ENCODE measurements around the gene APBB2.

DNA sequence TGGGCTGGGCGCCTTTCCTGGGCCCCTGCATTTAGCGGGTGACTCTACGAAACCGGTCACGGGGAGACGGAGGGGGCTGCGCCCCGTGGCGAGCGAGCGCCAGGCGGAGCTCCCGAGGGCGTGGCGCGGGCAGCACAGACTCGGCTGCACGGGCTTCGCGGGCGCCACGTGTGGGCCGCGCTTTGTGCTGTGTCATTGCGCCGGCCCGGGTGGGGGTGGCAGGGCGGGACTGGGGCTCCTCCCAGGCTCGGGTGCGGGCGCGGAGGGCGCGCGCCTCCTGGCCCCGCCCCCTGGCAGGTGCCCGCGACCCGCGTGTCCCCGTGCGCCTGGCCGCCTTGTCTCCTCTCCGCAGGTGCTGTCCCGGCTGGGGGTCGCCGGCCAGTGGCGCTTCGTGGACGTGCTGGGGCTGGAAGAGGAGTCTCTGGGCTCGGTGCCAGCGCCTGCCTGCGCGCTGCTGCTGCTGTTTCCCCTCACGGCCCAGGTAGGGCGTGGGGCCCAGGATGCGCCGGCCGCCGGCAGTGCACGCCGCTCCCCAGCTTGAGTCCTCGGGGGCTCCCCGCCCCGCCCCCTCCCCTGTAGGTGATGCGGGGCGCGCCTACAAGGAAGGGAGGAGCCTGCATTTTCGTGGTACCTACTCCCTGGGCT lies 43.0 kb upstream of the APBB2 start:
- TF ChIP-seq POLR2A (IDR thresholded peaks at IDR 0.05; ENCODE audit: low read depth) (no peak), EP300 (IDR thresholded peaks at IDR 0.05) (no peak)
- TF ChIP-seq, protein P1, sequence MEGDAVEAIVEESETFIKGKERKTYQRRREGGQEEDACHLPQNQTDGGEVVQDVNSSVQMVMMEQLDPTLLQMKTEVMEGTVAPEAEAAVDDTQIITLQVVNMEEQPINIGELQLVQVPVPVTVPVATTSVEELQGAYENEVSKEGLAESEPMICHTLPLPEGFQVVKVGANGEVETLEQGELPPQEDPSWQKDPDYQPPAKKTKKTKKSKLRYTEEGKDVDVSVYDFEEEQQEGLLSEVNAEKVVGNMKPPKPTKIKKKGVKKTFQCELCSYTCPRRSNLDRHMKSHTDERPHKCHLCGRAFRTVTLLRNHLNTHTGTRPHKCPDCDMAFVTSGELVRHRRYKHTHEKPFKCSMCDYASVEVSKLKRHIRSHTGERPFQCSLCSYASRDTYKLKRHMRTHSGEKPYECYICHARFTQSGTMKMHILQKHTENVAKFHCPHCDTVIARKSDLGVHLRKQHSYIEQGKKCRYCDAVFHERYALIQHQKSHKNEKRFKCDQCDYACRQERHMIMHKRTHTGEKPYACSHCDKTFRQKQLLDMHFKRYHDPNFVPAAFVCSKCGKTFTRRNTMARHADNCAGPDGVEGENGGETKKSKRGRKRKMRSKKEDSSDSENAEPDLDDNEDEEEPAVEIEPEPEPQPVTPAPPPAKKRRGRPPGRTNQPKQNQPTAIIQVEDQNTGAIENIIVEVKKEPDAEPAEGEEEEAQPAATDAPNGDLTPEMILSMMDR (IDR thresholded peaks at IDR 0.05), result no peak

All from esophagus muscularis mucosa (tissue), 4 donors.